Breast epithelium (tissue), 4 donors: Measurements from ENCODE around the gene SLC5A6. TPM values are rescaled to one million over a fixed set of nuclear protein-coding genes. Genes with fewer than 3 reads are reported as not detected.

ENCODE experiments used
- DNase-seq, 2 donors: peaks; one replicate each; pipeline ENCODE4 v3.0.0-alpha.2; 2019; ENCODE audit warnings: low spot score in 2 of 2
- H3K27ac ChIP-seq, 2 donors: fragments of 200-600 bp; sonication (generic) in 1 of 2; one replicate each; pipeline ENCODE4 v1.5.1; 2016 to 2019; ENCODE audit warnings: mild to moderate bottlenecking in 1 of 2
- H3K27me3 ChIP-seq, 2 donors: fragments of 200-600 bp; sonication (generic) in 1 of 2; one replicate each; pipeline versions ENCODE4 v1.5.1 to v1.6.0; 2017 to 2019; ENCODE audit warnings: control low read depth in 1 of 2, mild to moderate bottlenecking in 1 of 2
- H3K36me3 ChIP-seq: fragments of 200-600 bp; one replicate; pipeline ENCODE4 v1.5.1; 2019
- H3K4me1 ChIP-seq, 2 donors: fragments of 200-600 bp; sonication (generic); one replicate each; pipeline ENCODE4 v1.5.1; 2016 to 2019; ENCODE audit warnings: control low read depth in 1 of 2
- H3K4me3 ChIP-seq, 3 donors: fragments of 200-600 bp; sonication (generic); 1 replicate in 2 of 3; 2 replicates in 1 of 3; pipeline ENCODE4 v1.5.1; 2016 to 2019; ENCODE audit warnings: mild to moderate bottlenecking in 3 of 3, moderate library complexity in 2 of 3
- H3K9me3 ChIP-seq, 2 donors: fragments of 200-600 bp; sonication (generic) in 1 of 2; one replicate each; pipeline ENCODE4 v1.5.1; 2016 to 2019; ENCODE audit warnings: control low read depth in 1 of 2
- CTCF ChIP-seq, 3 donors: fragments of 450-650 bp; IDR thresholded peaks; one replicate each; pipeline ENCODE4 v1.5.1; 2016 to 2017; ENCODE audit warnings: antibody characterized with exemption in 3 of 3, mild to moderate bottlenecking in 3 of 3, moderate library complexity in 3 of 3
- POLR2A ChIP-seq: fragments of 450-650 bp; IDR thresholded peaks from one replicate; pipeline ENCODE4 v1.6.1; 2016; ENCODE audit warnings: antibody characterized with exemption, mild to moderate bottlenecking, moderate library complexity
- POLR2AphosphoS5 ChIP-seq, 3 donors: sonication (generic); formaldehyde crosslinking; IDR thresholded peaks; one replicate each; pipeline ENCODE4 v1.6.1; 2017; ENCODE audit warnings: antibody characterized with exemption in 3 of 3
- intact Hi-C: fragments of 100-400 bp; cut with DNase I; formaldehyde crosslinking; loops from one replicate; pipeline ENCODE4 v1.15.1; 2023; ENCODE audit warnings: low total_unique reads
- total RNA-seq, 3 donors: library from RNA; depleted of rRNA; stranded (reverse); fragments of >200 nt; gene quantifications; one replicate each; pipeline ENCODE4 v1.1.0, GENCODE V29; 2016

Gene SLC5A6
- total RNA-seq, 3 donors from 2014 or later, result 43.4 to 86.2 (median 84.9) TPM

- Histone ChIP-seq H3K4me1 (no peaks in the 10 kb centered on the region), H3K9me3 (no peaks in the 10 kb centered on the region), H3K36me3 (peaks cover 10% of the 10 kb centered on the region), H3K27me3 (no peaks in the 10 kb centered on the region), H3K4me3 (no peak overlapping the region), H3K27ac (no peak overlapping the region)
- intact Hi-C loops, result no loop called here
- TF ChIP-seq POLR2AphosphoS5 (IDR thresholded peaks at IDR 0.05) (no peak), CTCF (IDR thresholded peaks at IDR 0.05) (no peak), POLR2A (no peak)
- DNase-seq, result no peak
Observed at GRCh38 chr2:27225526-27225925, 13.5 kb upstream of the SLC5A6 start.

- no peak overlapping the region for H3K4me3 ChIP-seq
- no peak overlapping the region for H3K27ac ChIP-seq
- H3K4me1 ChIP-seq, result no peaks in the 10 kb centered on the region
- H3K27me3 ChIP-seq, result no peaks in the 10 kb centered on the region
- H3K36me3 ChIP-seq, result peaks cover 10% of the 10 kb centered on the region
- intact Hi-C loops, result no loop called here
- no peaks in the 10 kb centered on the region for H3K9me3 ChIP-seq
- no peak for TF ChIP-seq CTCF (IDR thresholded peaks at IDR 0.05)
- no peak for TF ChIP-seq POLR2A
- DNase-seq, result no peak
Observed at GRCh38 chr2:27223416-27223815, 11.3 kb upstream of the SLC5A6 start.

- TF ChIP-seq CTCF (IDR thresholded peaks at IDR 0.05) (no peak), POLR2A (no peak), POLR2AphosphoS5 (IDR thresholded peaks at IDR 0.05) (no peak)
- Histone ChIP-seq H3K4me1 (no peaks in the 10 kb centered on the region), H3K36me3 (peaks cover 10% of the 10 kb centered on the region), H3K27ac (no peak overlapping the region), H3K27me3 (no peaks in the 10 kb centered on the region), H3K9me3 (no peaks in the 10 kb centered on the region), H3K4me3 (no peak overlapping the region)
- intact Hi-C loops, result no loop called here
- DNase-seq, result no peak
Observed at GRCh38 chr2:27222407-27222806, 10.3 kb upstream of the SLC5A6 start.

- no peak for DNase-seq
- intact Hi-C loops, result no loop called here
- H3K27ac ChIP-seq, result no peak overlapping the region
- H3K4me3 ChIP-seq, result no peak overlapping the region
- H3K27me3 ChIP-seq, result no peaks in the 10 kb centered on the region
- H3K36me3 ChIP-seq, result peaks cover 7% of the 10 kb centered on the region
- H3K4me1 ChIP-seq, result no peaks in the 10 kb centered on the region
- no peaks in the 10 kb centered on the region for H3K9me3 ChIP-seq
- no peak for TF ChIP-seq CTCF (IDR thresholded peaks at IDR 0.05)
Observed at GRCh38 chr2:27221166-27221565, 9.1 kb upstream of the SLC5A6 start.

- H3K36me3 ChIP-seq, result no peaks in the 10 kb centered on the region
- H3K4me1 ChIP-seq, result no peaks in the 10 kb centered on the region
- no peaks in the 10 kb centered on the region for H3K27me3 ChIP-seq
- no peak overlapping the region for H3K27ac ChIP-seq
- no peak for DNase-seq
- intact Hi-C loops, result no loop called here
- H3K9me3 ChIP-seq, result no peaks in the 10 kb centered on the region
- H3K4me3 ChIP-seq, result no peak overlapping the region
- TF ChIP-seq POLR2AphosphoS5 (IDR thresholded peaks at IDR 0.05) (no peak), POLR2A (no peak), CTCF (IDR thresholded peaks at IDR 0.05) (no peak)
Observed at GRCh38 chr2:27220091-27220490, 8.0 kb upstream of the SLC5A6 start.
